ENCODE measurements around the gene IST1.

- TF ChIP-seq RAD21 (IDR thresholded peaks at IDR 0.05; ENCODE audit: low read depth) (no peak), YY1 (IDR thresholded peaks at IDR 0.05; ENCODE audit: low read depth) (no peak)
Measured at GRCh38 chr16:71930013-71930563, 34.8 kb downstream of the IST1 start.
